Measurements from ENCODE around the gene PCDHB9. TPM values are rescaled to one million over a fixed set of nuclear protein-coding genes. Genes with fewer than 3 reads are reported as not detected.

The PCDHB9 gene
- total and polyA plus RNA-seq, 4 donors, result 0.25 to 3.8 (median 2.6) TPM

Other genes starting within 250 kb of the PCDHB9 start
Only the 30 nearest of the 37 such genes appear.
- gene PCDHB1, start 135.8 kb upstream of the PCDHB9 start, total RNA-seq, result not detected
- gene PCDHB1, start 135.8 kb upstream of the PCDHB9 start, polyA plus RNA-seq, result not detected
- gene PCDHB2, start 92.5 kb upstream of the PCDHB9 start, total RNA-seq, result 1 to 10 TPM; 3.1 to 4.1 TPM
- 1 to 10 TPM in 1 of 2 donors, under 1 TPM in 1; 0.50 to 2.6 TPM for gene PCDHB2, start 92.5 kb upstream of the PCDHB9 start, polyA plus RNA-seq
- gene PCDHB3, start 86.7 kb upstream of the PCDHB9 start, total RNA-seq, result 1 to 10 TPM; 2.0 to 2.9 TPM
- gene PCDHB3, start 86.7 kb upstream of the PCDHB9 start, polyA plus RNA-seq, result 1 to 10 TPM in 1 of 2 donors, under 1 TPM in 1; 0.25 to 1.2 TPM
- gene PCDHB4, start 65.3 kb upstream of the PCDHB9 start, total RNA-seq, result 1 to 10 TPM; 6.2 to 9.1 TPM
- 1 to 10 TPM in 1 of 2 donors, under 1 TPM in 1; 0.88 to 5.8 TPM for gene PCDHB4, start 65.3 kb upstream of the PCDHB9 start, polyA plus RNA-seq
- gene PCDHB5, start 52.0 kb upstream of the PCDHB9 start, total RNA-seq, result 1 to 10 TPM; 4.1 to 4.2 TPM
- gene PCDHB5, start 52.0 kb upstream of the PCDHB9 start, polyA plus RNA-seq, result 1 to 10 TPM in 1 of 2 donors, under 1 TPM in 1; 0.63 to 3.0 TPM
- 1 to 10 TPM; 1.9 to 2.7 TPM for gene PCDHB6, start 37.1 kb upstream of the PCDHB9 start, total RNA-seq
- gene PCDHB6, start 37.1 kb upstream of the PCDHB9 start, polyA plus RNA-seq, result 1 to 10 TPM in 1 of 2 donors, under 1 TPM in 1; 0.63 to 2.6 TPM
- 1 to 10 TPM; 5.0 to 6.7 TPM for gene PCDHB7, start 14.5 kb upstream of the PCDHB9 start, total RNA-seq
- gene PCDHB7, start 14.5 kb upstream of the PCDHB9 start, polyA plus RNA-seq, result 1 to 10 TPM; 2.3 to 5.5 TPM
- gene PCDHB8, start 9.4 kb upstream of the PCDHB9 start, total RNA-seq, result 1 to 10 TPM; 4.1 to 4.3 TPM
- under 1 TPM in 1 of 2 donors, not detected in 1; 0.77 TPM for gene PCDHB8, start 9.4 kb upstream of the PCDHB9 start, polyA plus RNA-seq
- 1 to 10 TPM; 5.1 to 7.4 TPM for gene PCDHB16, start 4.8 kb upstream of the PCDHB9 start, total RNA-seq
- gene PCDHB16, start 4.8 kb upstream of the PCDHB9 start, polyA plus RNA-seq, result 1 to 10 TPM in 1 of 2 donors, under 1 TPM in 1; 0.63 to 4.8 TPM
- 1 to 10 TPM; 3.6 to 7.7 TPM for gene PCDHB10, start 5.2 kb downstream of the PCDHB9 start, total RNA-seq
- 1 to 10 TPM in 1 of 2 donors, under 1 TPM in 1; 0.25 to 4.5 TPM for gene PCDHB10, start 5.2 kb downstream of the PCDHB9 start, polyA plus RNA-seq
- 10 to 100 TPM in 1 of 2 donors, 1 to 10 TPM in 1; 8.1 to 15.3 TPM for gene PCDHB11, start 12.5 kb downstream of the PCDHB9 start, total RNA-seq
- gene PCDHB11, start 12.5 kb downstream of the PCDHB9 start, polyA plus RNA-seq, result 1 to 10 TPM; 2.9 to 4.7 TPM
- gene PCDHB12, start 21.6 kb downstream of the PCDHB9 start, total RNA-seq, result 1 to 10 TPM; 5.7 to 6.7 TPM
- 1 to 10 TPM in 1 of 2 donors, under 1 TPM in 1; 0.75 to 2.9 TPM for gene PCDHB12, start 21.6 kb downstream of the PCDHB9 start, polyA plus RNA-seq
- gene PCDHB13, start 26.8 kb downstream of the PCDHB9 start, total RNA-seq, result 1 to 10 TPM; 4.2 to 6.7 TPM
- gene PCDHB13, start 26.8 kb downstream of the PCDHB9 start, polyA plus RNA-seq, result 1 to 10 TPM in 1 of 2 donors, under 1 TPM in 1; 0.75 to 1.3 TPM
- gene PCDHB14, start 36.2 kb downstream of the PCDHB9 start, total RNA-seq, result 10 to 100 TPM in 1 of 2 donors, 1 to 10 TPM in 1; 7.5 to 10.1 TPM
- 1 to 10 TPM; 1.0 to 5.0 TPM for gene PCDHB14, start 36.2 kb downstream of the PCDHB9 start, polyA plus RNA-seq
- 10 to 100 TPM in 1 of 2 donors, 1 to 10 TPM in 1; 8.7 to 10.9 TPM for gene PCDHB15, start 58.2 kb downstream of the PCDHB9 start, total RNA-seq
- gene PCDHB15, start 58.2 kb downstream of the PCDHB9 start, polyA plus RNA-seq, result 10 to 100 TPM in 1 of 2 donors, 1 to 10 TPM in 1; 4.4 to 12.1 TPM
- 1 to 10 TPM in 1 of 2 donors, under 1 TPM in 1; 0.69 to 1.1 TPM for gene SLC25A2, start 116.9 kb downstream of the PCDHB9 start, total RNA-seq
- gene SLC25A2, start 116.9 kb downstream of the PCDHB9 start, polyA plus RNA-seq, result not detected
- gene TAF7, start 133.6 kb downstream of the PCDHB9 start, total RNA-seq, result 10 to 100 TPM; 59.8 to 79.1 TPM
- 10 to 100 TPM; 53.5 to 65.3 TPM for gene TAF7, start 133.6 kb downstream of the PCDHB9 start, polyA plus RNA-seq
- gene PCDHGA1, start 143.4 kb downstream of the PCDHB9 start, total RNA-seq, result 1 to 10 TPM in 1 of 2 donors, under 1 TPM in 1; 0.91 to 1.6 TPM
- gene PCDHGA1, start 143.4 kb downstream of the PCDHB9 start, polyA plus RNA-seq, result 1 to 10 TPM in 1 of 2 donors, not detected in 1; 1.0 TPM
- 10 to 100 TPM in 1 of 2 donors, 1 to 10 TPM in 1; 6.2 to 10.6 TPM for gene PCDHGA2, start 151.6 kb downstream of the PCDHB9 start, total RNA-seq
- gene PCDHGA2, start 151.6 kb downstream of the PCDHB9 start, polyA plus RNA-seq, result 1 to 10 TPM in 1 of 2 donors, under 1 TPM in 1; 0.75 to 4.2 TPM
- 1 to 10 TPM; 4.1 to 7.4 TPM for gene PCDHGA3, start 156.7 kb downstream of the PCDHB9 start, total RNA-seq
- gene PCDHGA3, start 156.7 kb downstream of the PCDHB9 start, polyA plus RNA-seq, result 1 to 10 TPM in 1 of 2 donors, under 1 TPM in 1; 0.50 to 2.4 TPM
- 1 to 10 TPM; 3.5 to 6.5 TPM for gene PCDHGB1, start 162.9 kb downstream of the PCDHB9 start, total RNA-seq
- under 1 TPM; 0.75 to 0.92 TPM for gene PCDHGB1, start 162.9 kb downstream of the PCDHB9 start, polyA plus RNA-seq
- 10 to 100 TPM in 1 of 2 donors, 1 to 10 TPM in 1; 7.1 to 10.2 TPM for gene PCDHGA4, start 167.9 kb downstream of the PCDHB9 start, total RNA-seq
- 1 to 10 TPM; 1.3 to 2.0 TPM for gene PCDHGA4, start 167.9 kb downstream of the PCDHB9 start, polyA plus RNA-seq
- gene PCDHGB2, start 172.8 kb downstream of the PCDHB9 start, total RNA-seq, result 10 to 100 TPM in 1 of 2 donors, 1 to 10 TPM in 1; 6.5 to 11.7 TPM
- gene PCDHGB2, start 172.8 kb downstream of the PCDHB9 start, polyA plus RNA-seq, result 1 to 10 TPM in 1 of 2 donors, under 1 TPM in 1; 0.38 to 1.1 TPM
- gene PCDHGA5, start 177.0 kb downstream of the PCDHB9 start, total RNA-seq, result 10 to 100 TPM in 1 of 2 donors, 1 to 10 TPM in 1; 7.5 to 11.5 TPM
- gene PCDHGA5, start 177.0 kb downstream of the PCDHB9 start, polyA plus RNA-seq, result 1 to 10 TPM in 1 of 2 donors, under 1 TPM in 1; 0.25 to 1.4 TPM
- gene PCDHGB3, start 183.1 kb downstream of the PCDHB9 start, total RNA-seq, result 1 to 10 TPM; 7.4 to 9.7 TPM
- under 1 TPM in 1 of 2 donors, not detected in 1; 0.82 TPM for gene PCDHGB3, start 183.1 kb downstream of the PCDHB9 start, polyA plus RNA-seq
- 10 to 100 TPM in 1 of 2 donors, 1 to 10 TPM in 1; 8.8 to 12.0 TPM for gene PCDHGA6, start 186.7 kb downstream of the PCDHB9 start, total RNA-seq
- gene PCDHGA6, start 186.7 kb downstream of the PCDHB9 start, polyA plus RNA-seq, result 1 to 10 TPM in 1 of 2 donors, under 1 TPM in 1; 0.38 to 4.0 TPM
- gene PCDHGA7, start 195.6 kb downstream of the PCDHB9 start, total RNA-seq, result 1 to 10 TPM; 6.4 to 8.0 TPM
- gene PCDHGA7, start 195.6 kb downstream of the PCDHB9 start, polyA plus RNA-seq, result 1 to 10 TPM in 1 of 2 donors, not detected in 1; 2.1 TPM
- gene PCDHGB4, start 200.5 kb downstream of the PCDHB9 start, total RNA-seq, result 10 to 100 TPM in 1 of 2 donors, 1 to 10 TPM in 1; 7.3 to 10.1 TPM
- 1 to 10 TPM in 1 of 2 donors, under 1 TPM in 1; 0.50 to 2.7 TPM for gene PCDHGB4, start 200.5 kb downstream of the PCDHB9 start, polyA plus RNA-seq
- gene PCDHGA8, start 205.5 kb downstream of the PCDHB9 start, total RNA-seq, result 1 to 10 TPM; 3.0 to 6.8 TPM
- gene PCDHGA8, start 205.5 kb downstream of the PCDHB9 start, polyA plus RNA-seq, result under 1 TPM; 0.13 to 0.54 TPM
- 10 to 100 TPM; 11.7 to 18.2 TPM for gene PCDHGB5, start 210.8 kb downstream of the PCDHB9 start, total RNA-seq
- 1 to 10 TPM; 2.0 to 5.0 TPM for gene PCDHGB5, start 210.8 kb downstream of the PCDHB9 start, polyA plus RNA-seq